Smooth muscle cell of the brain vasculature (primary cell): Measurements from ENCODE around the gene STK24.

Source experiments
- DNase-seq: peaks from one replicate; pipeline ENCODE4 v3.0.0-alpha.2; 2012; ENCODE audit warnings: low read depth, low spot score

STK24 gene

DNA sequence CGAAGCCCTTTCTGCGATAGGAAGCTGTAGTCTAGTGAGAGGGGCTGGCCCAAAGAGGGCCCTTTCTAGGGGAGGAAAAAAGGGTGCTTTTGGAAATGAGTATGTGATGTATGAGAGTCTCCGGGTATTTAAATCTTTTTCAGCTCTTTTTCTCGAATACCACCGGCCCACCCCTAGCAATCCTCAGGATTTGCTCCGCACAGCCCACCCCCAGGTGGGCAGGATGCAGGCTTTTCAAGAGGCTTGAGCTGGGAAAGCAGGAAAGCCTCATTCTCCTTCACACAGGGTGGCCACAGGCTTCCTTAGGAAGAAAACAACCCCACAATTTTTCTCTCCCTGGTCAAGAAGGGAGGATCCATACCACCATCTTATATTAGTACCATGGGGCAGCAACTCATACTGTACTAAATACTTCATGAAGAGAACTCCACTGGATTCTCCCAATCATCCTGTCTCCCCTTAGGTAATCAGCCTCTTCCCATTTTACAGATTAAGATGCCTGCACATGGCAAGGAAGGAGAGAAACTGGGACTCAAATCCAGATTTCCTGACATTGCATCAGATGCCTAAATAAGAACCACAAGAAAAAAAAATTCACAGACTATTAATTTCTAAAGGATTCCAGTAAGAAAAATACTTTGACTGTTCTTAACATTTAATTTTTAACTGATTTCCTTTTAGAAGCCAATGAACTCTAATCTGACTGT is 84.4 kb downstream of the STK24 start:
- no peak for DNase-seq

- no peak for DNase-seq
These were observed 86.0 kb downstream of the STK24 start for GRCh38 chr13:98490866-98491265.

- DNase-seq: no peak
These were observed 86.6 kb downstream of the STK24 start for GRCh38 chr13:98490195-98490836.

- DNase-seq: no peak
These were observed 87.3 kb downstream of the STK24 start for GRCh38 chr13:98489446-98490194.

DNA sequence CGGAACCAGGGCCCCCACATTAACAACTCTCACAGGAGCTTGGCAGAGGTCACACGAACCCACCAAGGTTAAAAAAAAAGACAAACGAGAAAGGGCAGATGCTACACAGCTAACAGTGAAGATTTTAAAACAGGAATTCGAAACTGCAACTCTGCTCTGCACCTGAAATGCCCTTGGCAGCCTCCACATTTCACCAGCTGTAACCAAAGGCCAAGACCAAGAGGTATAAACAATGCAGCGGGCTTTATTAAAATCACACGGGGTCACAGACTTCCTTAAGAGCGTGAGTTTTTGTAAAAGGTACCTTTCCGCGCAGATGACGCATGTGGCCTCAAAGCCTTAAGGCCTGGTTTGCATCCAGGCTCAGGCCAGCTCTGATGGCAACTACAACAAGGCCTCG is 88.2 kb downstream of the STK24 start:
- DNase-seq: no peak

- no peak for DNase-seq
These were observed 89.4 kb downstream of the STK24 start for GRCh38 chr13:98487522-98487921.

DNA sequence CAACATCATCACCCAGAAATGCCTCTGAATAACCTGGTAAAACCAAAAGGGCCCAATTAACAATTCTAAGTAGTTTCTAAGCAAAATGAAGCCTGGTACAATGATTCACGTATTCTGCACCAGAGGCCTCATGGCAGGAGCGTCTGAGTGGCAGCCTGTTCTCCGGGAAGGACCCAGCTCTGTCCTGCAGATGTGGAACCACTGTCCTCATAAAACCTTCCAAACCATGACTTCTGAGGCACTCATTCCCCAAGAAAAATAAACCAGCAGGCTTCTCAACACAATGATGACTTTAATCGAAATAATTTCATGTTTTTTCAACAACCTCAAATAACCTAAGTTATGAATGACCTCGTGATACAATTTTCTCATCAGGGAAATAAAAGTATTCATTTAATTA is 89.9 kb downstream of the STK24 start:
- DNase-seq: no peak

- DNase-seq: no peak
These were observed 90.5 kb downstream of the STK24 start for GRCh38 chr13:98486412-98486811.

- no peak for DNase-seq
These were observed 91.3 kb downstream of the STK24 start for GRCh38 chr13:98485561-98485960.

GRCh38 chr13:98484289-98485219 is 92.4 kb downstream of the STK24 start:
- DNase-seq: peak; percentile 86

- no peak for DNase-seq
These were observed 93.2 kb downstream of the STK24 start for GRCh38 chr13:98483601-98484288.

- no peak for DNase-seq
These were observed 94.1 kb downstream of the STK24 start for GRCh38 chr13:98482476-98483444.

- DNase-seq: no peak
These were observed 95.7 kb downstream of the STK24 start for GRCh38 chr13:98480915-98481877.

DNA sequence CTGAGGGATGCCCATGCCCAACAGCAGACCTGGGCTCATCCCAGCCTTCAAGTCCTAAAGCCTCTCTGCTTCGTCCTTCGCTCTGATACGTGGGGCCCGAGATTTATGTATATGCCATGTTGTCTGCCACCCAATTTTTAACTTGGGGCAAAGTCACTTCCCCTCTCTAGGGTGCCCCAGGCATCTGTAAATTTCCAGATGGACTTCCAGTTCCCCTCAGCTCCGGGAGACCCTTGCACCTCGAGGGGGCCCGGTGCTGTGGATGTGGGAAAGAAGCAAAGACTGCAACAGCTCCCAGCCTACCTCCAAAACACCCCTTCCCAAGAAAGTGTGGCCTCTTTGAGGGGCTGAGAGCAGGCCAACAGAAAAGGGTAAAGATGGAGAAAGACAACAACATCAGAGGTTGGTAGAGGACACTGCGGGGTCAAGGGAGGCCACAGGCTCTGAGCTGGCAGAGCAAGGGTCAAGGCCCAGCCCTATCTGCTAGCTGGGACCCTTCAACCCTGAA is 97.4 kb downstream of the STK24 start:
- no peak for DNase-seq

GRCh38 chr13:98478189-98479129 is 98.4 kb downstream of the STK24 start:
- DNase-seq: no peak

- DNase-seq: no peak
These were observed 100.4 kb downstream of the STK24 start for GRCh38 chr13:98476538-98476966.

DNA sequence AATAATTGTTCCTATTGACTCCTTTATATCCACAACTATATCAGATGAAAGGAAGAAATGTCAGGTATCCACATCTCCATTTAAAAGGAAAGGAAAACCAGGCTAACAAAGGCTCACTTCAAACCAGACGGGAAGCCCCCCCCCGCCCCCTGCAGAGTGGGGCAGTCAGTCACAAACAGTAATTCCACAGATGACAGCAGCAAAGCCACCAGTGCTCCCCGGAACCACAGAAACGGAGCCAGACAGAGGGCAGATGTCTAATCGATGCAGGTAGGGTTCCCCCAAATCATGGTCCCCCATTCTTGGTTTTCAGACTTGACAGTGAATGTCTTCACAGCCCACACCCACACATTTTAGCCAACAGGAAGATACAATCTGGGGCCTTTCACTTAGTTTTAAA is 100.8 kb downstream of the STK24 start:
- DNase-seq: no peak
